DLD1 (cell line): ENCODE measurements around the gene SLC45A1.
"Not testable (repeated sequence)": the region's sequence is repeated elsewhere in the genome, so short reads cannot be mapped to it uniquely, and the experiment has no call there.

Experiments
- in situ Hi-C: cut with HindIII; loops from 2 replicates; pipeline ENCODE4 v1.10.0; 2017; ENCODE audit warnings: low sequenced_read_pairs

The SLC45A1 gene

GRCh38 chr1:8317647-8318381 is at the start of gene SLC45A1:
Gene SLC45A1 (plus strand): TSS chr1:8318114. CDS start chr1:8324330, 6,216 bp downstream.
- in situ Hi-C loops: loop anchor here (5.0 kb wide), 1 partner anchor 306 kb away; no protein-coding TSS in a partner anchor

GRCh38 chr1:8273036-8273435 is 44.9 kb upstream of the SLC45A1 start:
- in situ Hi-C loops: no loop called here

GRCh38 chr1:8274352-8274751 is 43.6 kb upstream of the SLC45A1 start:
- in situ Hi-C loops: no loop called here

- in situ Hi-C loops: no loop called here
These were observed 41.6 kb upstream of the SLC45A1 start for GRCh38 chr1:8276173-8276914.

- in situ Hi-C loops: no loop called here
These were observed 41.0 kb upstream of the SLC45A1 start for GRCh38 chr1:8276932-8277331.

DNA sequence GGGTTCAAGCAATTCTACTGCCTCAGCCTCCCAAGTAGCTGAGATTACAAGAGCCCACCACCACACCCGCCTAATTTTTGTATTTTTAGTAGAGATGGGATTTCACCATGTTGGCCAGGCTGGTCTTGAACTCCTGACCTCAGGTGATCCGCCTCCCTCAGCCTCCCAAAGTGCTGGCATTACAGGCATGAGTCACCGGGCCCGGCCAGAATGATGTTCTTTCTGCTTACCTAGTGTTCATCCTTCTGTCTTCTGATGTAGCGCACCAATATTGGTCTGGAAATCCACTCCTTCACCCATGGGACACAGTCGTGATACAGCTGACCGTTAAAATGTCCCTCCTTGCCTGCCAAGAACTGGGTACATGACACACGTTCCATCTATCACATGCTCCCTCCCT is 39.2 kb upstream of the SLC45A1 start:
- in situ Hi-C loops: not testable (repeated sequence)

GRCh38 chr1:8281843-8282509 is 35.9 kb upstream of the SLC45A1 start:
- in situ Hi-C loops: no loop called here

DNA sequence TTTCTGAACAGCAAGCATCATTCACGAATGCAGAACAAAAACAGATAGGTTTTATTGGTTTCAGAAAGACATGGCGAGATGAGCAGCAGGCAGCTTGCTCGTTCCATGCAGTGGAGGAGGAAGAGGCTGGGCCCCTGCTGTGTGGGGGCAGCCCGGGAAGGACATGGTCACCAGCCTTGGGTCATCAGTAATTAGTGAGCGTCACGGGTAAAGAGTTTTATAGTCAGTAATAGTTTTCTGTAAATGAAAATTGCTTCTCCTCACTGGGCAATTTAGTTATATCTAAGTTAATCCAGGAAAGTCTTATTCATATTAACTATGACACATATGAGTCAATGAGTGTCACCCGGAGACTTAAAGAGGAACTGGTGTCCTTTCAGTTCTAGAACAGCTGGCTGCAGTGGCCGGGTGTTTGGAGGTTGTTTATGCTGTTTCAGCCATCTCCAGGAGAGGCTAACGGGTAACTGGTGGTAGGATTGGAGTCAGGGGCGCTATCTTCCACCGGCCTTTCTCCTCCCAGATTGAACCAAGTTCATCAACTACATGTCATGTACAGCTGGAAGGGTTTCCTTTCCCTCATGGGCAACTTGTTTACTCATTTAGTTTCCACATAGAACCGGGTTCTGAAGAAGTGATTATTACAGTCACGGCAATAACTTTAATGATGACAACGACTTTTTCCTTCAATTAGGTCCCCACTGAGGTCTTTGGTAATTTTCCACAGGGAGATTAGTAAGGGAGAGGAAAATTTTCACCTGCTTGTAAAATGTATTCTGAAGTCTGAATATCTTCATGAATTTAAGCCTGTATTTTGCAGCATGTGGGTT is 34.6 kb upstream of the SLC45A1 start:
- in situ Hi-C loops: no loop called here

DNA sequence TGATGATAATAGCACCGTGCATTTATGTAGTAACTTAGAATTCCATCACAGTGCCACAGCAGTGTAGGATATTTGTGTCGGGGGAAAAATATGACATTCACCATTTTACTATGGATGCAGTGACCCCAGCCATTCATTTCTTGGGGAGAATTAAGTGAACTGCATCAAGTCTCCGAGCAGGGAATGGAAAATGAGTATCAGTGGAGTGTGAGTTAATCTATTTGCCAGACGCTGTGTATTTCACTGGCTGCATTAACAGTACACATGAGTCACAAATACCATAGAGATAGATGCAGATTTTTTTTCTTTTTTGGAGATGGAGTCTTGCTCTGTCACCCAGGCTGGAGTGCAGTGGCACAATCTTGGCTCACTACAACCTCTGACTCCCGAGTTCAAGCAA is 33.8 kb upstream of the SLC45A1 start:
- in situ Hi-C loops: no loop called here

DNA sequence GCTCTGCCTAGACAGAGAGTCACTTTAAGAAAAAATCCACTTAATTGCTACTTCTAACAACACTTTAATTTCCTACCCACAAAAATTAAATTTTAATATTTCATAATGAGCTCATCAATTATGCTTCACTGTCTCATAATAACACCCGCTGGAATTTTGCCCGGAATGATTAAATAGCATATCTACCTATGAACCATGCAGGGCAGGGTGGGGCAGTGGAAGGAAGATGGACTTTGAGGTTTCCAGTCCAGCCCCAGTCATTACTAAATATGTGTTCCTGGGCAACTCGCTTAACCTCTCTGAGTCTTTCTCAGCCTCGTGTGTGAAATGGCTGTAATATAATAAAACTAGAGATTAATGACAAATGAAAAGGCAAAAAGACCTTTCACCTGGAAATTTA is 32.8 kb upstream of the SLC45A1 start:
- in situ Hi-C loops: no loop called here

- in situ Hi-C loops: no loop called here
These were observed 31.9 kb upstream of the SLC45A1 start for GRCh38 chr1:8285965-8286364.

- in situ Hi-C loops: no loop called here
These were observed 24.8 kb upstream of the SLC45A1 start for GRCh38 chr1:8293118-8293517.

DNA sequence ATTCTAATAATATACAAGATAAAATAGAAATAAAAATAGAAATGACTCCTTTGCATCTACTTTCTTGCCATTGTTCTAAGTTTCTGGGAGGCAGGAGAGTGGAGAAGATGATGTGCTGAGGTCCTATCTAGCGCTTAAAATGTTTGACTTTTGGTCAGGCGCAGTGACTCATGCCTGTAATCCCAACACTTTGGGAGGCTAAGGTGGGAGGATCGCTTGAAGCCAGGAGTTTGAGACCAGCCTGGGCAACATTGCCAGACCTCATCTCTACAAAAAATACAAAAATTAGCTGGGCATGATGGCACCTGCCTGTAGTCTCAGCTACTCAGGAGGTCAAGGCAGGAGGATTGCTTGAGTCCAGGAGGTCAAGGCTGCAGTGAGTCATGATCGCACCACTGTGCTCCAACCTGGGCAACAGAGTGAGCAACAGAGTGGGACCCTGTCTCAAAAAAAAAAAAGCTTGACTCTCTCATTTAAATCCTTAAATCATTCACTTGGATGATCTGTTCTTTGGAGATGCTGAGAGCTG is 24.2 kb upstream of the SLC45A1 start:
- in situ Hi-C loops: no loop called here

- in situ Hi-C loops: no loop called here
These were observed 23.7 kb upstream of the SLC45A1 start for GRCh38 chr1:8294170-8294697.

- in situ Hi-C loops: no loop called here
These were observed 20.7 kb upstream of the SLC45A1 start for GRCh38 chr1:8297245-8297644.

GRCh38 chr1:8299963-8300362 is 18.0 kb upstream of the SLC45A1 start:
- in situ Hi-C loops: no loop called here

DNA sequence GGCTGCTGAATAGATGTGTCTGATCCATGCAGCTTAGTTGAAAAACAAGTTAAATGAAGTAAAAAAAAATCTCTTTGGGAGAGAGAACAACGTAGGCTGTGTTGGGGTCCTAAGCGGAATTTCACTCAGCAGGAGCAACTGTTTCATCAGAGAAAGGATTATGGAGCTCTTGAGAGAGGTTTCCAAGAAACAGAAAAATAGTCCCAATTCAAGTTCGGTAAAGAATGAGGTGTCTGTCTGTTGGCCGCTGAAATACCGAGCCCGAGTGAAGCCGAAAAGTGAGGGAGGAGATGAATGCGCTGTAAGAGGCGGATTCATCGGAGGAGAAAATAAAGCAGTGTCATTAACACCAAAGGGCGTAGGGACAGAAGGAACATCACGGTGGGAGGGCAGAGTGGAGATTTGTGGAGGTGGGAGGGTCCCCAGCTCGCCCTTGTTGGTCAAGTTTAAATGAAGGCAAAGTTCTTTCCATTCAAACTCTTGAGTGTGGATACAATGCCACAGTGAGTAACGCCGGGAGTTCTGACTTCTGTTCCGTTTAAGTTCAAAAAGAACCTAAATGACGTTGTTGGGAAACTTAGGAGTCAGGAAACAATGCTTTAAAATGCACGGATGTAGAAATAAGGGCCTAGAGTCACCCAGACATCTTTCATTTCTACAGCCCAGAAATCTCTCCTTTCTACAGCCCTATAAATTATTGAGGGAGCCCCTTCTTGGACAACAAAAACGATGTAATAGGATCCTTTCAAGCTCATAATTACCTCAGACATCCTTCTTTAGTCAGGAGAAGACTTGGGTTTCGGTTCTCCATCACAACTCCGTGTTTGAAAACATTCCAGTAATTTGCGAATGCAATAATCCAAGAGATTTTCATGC is 15.6 kb upstream of the SLC45A1 start:
- in situ Hi-C loops: no loop called here

DNA sequence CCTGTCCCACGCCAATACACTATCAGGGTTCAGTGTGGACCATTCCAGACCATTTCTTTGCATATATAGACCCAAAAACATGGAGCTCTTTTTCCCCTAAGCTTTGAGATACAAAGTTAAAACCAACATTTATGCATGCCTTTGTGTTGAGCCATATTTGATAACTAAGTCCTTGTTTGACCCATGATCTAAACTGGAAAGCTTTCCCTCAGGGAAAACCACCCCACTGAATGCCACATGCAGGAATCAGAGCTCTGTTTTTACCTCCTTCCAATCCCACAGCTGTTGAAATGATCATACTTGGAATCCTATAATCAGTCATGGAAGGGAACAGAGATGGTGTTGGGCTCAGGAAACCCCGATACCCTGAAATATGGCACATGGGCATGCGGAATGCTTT is 14.8 kb upstream of the SLC45A1 start:
- in situ Hi-C loops: no loop called here

- in situ Hi-C loops: no loop called here
These were observed 14.0 kb upstream of the SLC45A1 start for GRCh38 chr1:8303876-8304275.
